Aorta (tissue), 5 donors: ENCODE measurements around the gene CPNE7. TPM values are rescaled to one million over a fixed set of nuclear protein-coding genes. Genes with fewer than 3 reads are reported as not detected.
"Not testable (repeated sequence)": the region's sequence is repeated elsewhere in the genome, so short reads cannot be mapped to it uniquely, and the experiment has no call there.

ENCODE experiments used
- ATAC-seq: fragments of 200-7000 bp; cut with Tn5 transposase; one replicate; pipeline ENCODE4 v1.9.1; 2022; ENCODE audit warnings: moderate library complexity; ENCODE audit not compliant: low FRiP score
- DNase-seq, 2 donors: peaks; one replicate each; pipeline ENCODE4 v3.0.0-alpha.2; 2020
- H3K27ac ChIP-seq, 2 donors: one replicate each; pipeline ENCODE4 v1.5.1; 2013; ENCODE audit warnings: low read length in 2 of 2, mild to moderate bottlenecking in 2 of 2, moderate library complexity in 2 of 2, control low read depth in 1 of 2, inconsistent platforms in 1 of 2, low read depth in 1 of 2
- H3K27me3 ChIP-seq, 2 donors: one replicate each; pipeline ENCODE4 v1.6.1; 2013; ENCODE audit warnings: control low read depth in 1 of 2, low read length in 1 of 2, mild to moderate bottlenecking in 1 of 2, moderate library complexity in 1 of 2; ENCODE audit not compliant: insufficient read depth in 2 of 2, control insufficient read depth in 1 of 2
- H3K36me3 ChIP-seq, 2 donors: one replicate each; pipeline ENCODE4 v1.6.1; 2013; ENCODE audit warnings: control low read depth in 1 of 2, low read length in 1 of 2, mild to moderate bottlenecking in 1 of 2; ENCODE audit not compliant: insufficient read depth in 2 of 2, control insufficient read depth in 1 of 2
- H3K4me1 ChIP-seq, 2 donors: one replicate each; pipeline ENCODE4 v1.6.1; 2013; ENCODE audit warnings: low read length in 2 of 2, control low read depth in 1 of 2, mild to moderate bottlenecking in 1 of 2, moderate library complexity in 1 of 2; ENCODE audit not compliant: insufficient read depth in 2 of 2, control insufficient read depth in 1 of 2
- H3K4me3 ChIP-seq, 2 donors: one replicate each; pipeline ENCODE4 v1.5.1; 2013; ENCODE audit warnings: low read length in 2 of 2, control low read depth in 1 of 2, mild to moderate bottlenecking in 1 of 2
- H3K9me3 ChIP-seq: one replicate; pipeline ENCODE4 v1.6.1; 2013; ENCODE audit warnings: mild to moderate bottlenecking, low read length; ENCODE audit not compliant: control insufficient read depth
- WGBS, 2 donors: extraction: QIAGEN DNeasy Blood & Tissue Kit; methylation state at CpG; one replicate each; pipeline ENCODE4 v1.1.7; 2013; 5-methylcytosine and 5-hydroxymethylcytosine counted together
- intact Hi-C, 2 donors: fragments of 100-400 bp; cut with DNase I; formaldehyde crosslinking; loops; one replicate each; pipeline versions ENCODE4 v1.14.2 to v1.15.0; 2022
- polyA plus RNA-seq, 2 donors: library from polyadenylated mRNA; stranded (reverse); fragments of 200-250 nt; gene quantifications; one replicate each; pipeline ENCODE4 v1.2.3, GENCODE V29; 2013
- total RNA-seq, 2 donors: library from RNA; stranded (reverse); fragmentation: NEBNext Ultra II Directional; extraction: Animal tissue kit (Norgen Biotek cat#: 25700); gene quantifications; one replicate each; pipeline ENCODE4 v1.2.1, GENCODE V29; 2021
- donor health status: healthy with polysubstance abuse.
- donor health status: Bipolar disorder and iron deficiency.
- donor health status: DM: no; HTN: no; CAD: no.
- donor health status: DM: no; HTN: no; CAD: no.
- donor health status: DM: yes; HTN: yes; CAD: no.

Gene CPNE7
- total and polyA plus RNA-seq, 4 donors = 0.13 to 0.69 (median 0.39) TPM

GRCh38 chr16:89570342-89570923 is 5.1 kb upstream of the CPNE7 start:
- no peak overlapping the region for H3K4me3 ChIP-seq
- no peak overlapping the region for H3K27ac ChIP-seq
- peaks cover 0 to 2% of the 10 kb centered on the region in 2 donors for H3K27me3 ChIP-seq
- DNase-seq = no peak
- ATAC-seq = no peak
- no peaks in the 10 kb centered on the region for H3K4me1 ChIP-seq
- intact Hi-C loops = no loop called here
- H3K9me3 ChIP-seq = no peaks in the 10 kb centered on the region
- H3K36me3 ChIP-seq = no peaks in the 10 kb centered on the region
- 86 to 88% methylated on average over 27 to 30 of the region's 30 CpGs for WGBS, 2 donors

DNA sequence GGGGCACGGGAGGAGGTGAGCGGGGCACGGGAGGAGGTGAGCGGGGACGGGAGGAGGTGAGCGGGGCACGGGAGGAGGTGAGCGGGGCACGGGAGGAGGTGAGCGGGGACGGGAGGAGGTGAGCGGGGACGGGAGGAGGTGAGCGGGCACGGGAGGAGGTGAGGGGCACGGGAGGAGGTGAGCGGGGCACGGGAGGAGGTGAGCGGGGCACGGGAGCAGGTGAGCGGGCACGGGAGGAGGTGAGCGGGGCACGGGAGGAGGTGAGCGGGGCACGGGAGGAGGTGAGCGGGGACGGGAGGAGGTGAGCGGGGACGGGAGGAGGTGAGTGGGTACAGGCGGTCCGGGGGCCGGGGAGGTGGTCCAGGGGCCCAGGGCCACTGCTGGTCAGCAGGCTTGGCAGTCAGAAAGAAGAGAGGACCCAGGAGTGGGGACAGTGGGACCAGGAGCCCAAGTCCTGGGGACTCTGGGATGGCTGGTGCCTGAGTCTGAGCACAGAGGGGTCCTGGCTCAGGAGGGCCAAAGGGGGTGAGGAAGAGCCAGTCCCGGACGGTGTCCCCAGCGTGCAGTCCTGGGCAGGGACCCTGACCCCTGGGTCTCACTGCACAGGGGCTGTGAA is 4.5 kb upstream of the CPNE7 start:
- DNase-seq, H3K9me3 ChIP-seq, H3K4me3 ChIP-seq, ATAC-seq, intact Hi-C loops, H3K36me3 ChIP-seq, H3K27ac ChIP-seq, H3K4me1 ChIP-seq, H3K27me3 ChIP-seq: not testable (repeated sequence)
- WGBS, 2 donors = 84 to 86% methylated on average over 24 to 36 of the region's 36 CpGs

DNA sequence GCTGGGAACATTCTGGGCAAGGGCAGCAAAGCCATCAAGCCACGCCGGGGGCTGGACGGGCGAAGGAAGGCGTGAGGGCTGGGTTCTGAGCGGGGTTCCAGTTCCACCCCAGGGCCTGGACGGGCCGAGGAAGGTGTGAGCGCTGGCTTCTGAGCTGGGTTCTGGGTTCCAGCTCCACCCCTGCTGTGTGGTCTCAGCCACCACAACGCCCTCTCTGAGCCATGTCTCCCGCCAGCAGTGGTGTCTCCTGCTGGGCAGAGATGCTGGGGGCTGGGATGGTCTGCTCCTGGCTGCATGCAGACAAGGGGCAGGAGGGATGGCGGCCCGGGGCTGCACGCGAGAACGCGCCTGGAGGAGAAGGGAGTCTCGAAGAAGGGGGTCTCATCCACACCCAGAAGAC is 3.9 kb upstream of the CPNE7 start:
- intact Hi-C loops = no loop called here
- Histone ChIP-seq H3K4me3 (no peak overlapping the region), H3K27ac (no peak overlapping the region), H3K4me1 (no peaks in the 10 kb centered on the region), H3K27me3 (no peaks in the 10 kb centered on the region), H3K9me3 (no peaks in the 10 kb centered on the region), H3K36me3 (no peaks in the 10 kb centered on the region)
- WGBS, 2 donors = 91% methylated on average over 18 of the region's 18 CpGs
- no peak for ATAC-seq
- no peak for DNase-seq

DNA sequence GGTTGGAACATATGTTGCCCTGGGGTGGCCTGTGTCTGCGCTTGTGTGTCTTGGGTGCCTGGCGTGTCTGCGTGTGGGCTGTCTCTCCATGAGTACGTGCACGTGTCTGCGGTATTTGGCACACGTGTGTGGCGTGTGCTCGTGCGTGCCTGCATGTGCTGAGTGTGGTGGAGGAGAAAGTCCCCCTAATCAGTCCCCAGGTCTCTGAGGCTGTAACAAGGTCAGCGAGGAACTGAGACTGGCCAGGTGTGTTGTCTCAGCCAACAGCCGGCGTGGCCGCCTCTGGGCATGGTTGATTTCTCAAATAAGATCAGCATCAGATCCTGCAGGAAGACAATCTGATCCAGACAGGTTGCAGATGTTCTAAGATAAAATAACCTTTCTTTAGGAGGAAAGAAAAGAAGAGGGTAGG is 3.5 kb upstream of the CPNE7 start:
- no peaks in the 10 kb centered on the region for H3K27me3 ChIP-seq
- H3K4me3 ChIP-seq = no peak overlapping the region
- H3K9me3 ChIP-seq = no peaks in the 10 kb centered on the region
- H3K36me3 ChIP-seq = no peaks in the 10 kb centered on the region
- intact Hi-C loops = no loop called here
- ATAC-seq (no peak), DNase-seq (no peak)
- H3K4me1 ChIP-seq = no peaks in the 10 kb centered on the region
- WGBS, 2 donors = 87% methylated on average over 14 of the region's 14 CpGs
- no peak overlapping the region for H3K27ac ChIP-seq

DNA sequence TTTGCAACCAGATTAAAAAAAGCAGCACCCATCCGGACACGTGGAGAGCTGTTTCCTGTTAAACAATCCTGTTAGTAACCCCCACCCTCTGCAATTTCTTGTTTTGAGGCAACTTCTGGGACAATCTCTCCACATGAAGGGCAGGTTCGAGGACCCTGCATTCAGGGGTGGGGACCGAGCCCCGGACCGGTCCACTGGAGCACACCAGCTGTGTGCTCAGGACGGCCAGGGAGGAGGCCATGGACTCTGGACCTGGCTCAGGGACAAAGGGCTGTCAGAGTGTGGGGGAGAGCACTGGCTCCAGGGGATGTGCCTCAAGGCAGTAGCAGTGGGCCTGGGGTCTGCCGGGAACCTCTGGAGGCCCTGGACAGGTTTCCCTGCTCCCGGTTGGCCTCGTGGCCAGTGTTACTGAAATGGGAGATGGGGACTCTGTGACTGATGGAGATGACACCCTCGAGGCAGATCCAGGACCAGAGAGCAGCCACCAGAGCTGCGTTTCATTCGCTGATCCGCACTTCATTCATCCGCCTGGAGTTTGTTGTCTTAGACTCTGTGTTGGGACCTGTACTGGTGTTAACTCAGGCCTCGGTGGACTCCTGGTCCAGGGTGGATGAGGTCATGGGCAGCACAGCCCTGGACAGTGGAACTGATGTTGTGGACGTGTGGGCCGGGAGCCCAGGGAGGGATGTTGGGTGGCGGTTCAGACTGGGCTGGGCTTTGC is 2.9 kb upstream of the CPNE7 start:
- Histone ChIP-seq H3K4me1 (no peaks in the 10 kb centered on the region), H3K4me3 (no peak overlapping the region), H3K9me3 (no peaks in the 10 kb centered on the region), H3K27me3 (no peaks in the 10 kb centered on the region), H3K36me3 (no peaks in the 10 kb centered on the region), H3K27ac (no peak overlapping the region)
- 84 to 89% methylated on average over 19 of the region's 19 CpGs for WGBS, 2 donors
- no peak for DNase-seq
- intact Hi-C loops = no loop called here
- ATAC-seq = no peak

DNA sequence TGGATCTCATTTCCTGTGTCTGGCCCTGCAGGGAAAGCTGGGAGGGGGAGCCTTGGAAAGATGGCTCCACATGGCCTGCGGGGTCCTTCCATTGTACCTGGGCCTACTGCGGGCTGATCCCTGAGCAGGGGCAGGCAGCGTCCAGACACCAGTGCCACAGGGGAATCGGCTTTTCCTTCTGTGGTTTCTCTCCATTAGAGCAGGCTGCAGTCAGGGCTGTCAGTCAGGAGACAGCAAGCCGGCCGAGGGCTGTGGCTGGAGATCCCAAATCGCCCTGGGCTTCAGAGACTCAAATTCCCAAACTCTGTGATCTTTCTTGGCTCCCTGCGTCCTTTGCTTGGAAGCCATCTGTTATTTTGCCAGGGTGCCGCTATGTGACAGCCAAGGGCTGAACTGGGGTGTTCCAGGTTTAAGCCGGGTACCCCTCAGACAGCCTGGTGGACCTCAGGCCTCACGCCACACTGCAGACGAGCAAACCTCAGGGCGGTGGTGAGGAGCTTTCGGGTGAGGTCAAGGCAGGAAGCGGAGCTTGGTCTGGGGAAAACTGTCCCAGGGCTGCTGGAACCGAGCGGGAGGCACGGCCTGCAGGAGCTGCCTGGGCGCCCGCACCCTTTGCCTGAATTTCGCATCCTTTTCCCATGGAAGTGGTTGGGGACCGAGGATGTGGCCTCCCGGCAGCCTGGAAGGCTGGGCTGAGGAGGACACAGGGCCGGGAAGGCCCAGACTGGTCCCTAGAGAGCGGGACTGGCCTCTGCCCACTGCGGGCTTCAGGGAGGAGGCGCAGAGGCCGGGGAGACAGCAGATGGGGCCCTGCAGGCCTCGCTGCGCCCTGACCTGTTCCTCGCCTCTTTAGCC is 1.5 kb upstream of the CPNE7 start:
- H3K27me3 ChIP-seq = no peaks in the 10 kb centered on the region
- ATAC-seq = no peak

DNA sequence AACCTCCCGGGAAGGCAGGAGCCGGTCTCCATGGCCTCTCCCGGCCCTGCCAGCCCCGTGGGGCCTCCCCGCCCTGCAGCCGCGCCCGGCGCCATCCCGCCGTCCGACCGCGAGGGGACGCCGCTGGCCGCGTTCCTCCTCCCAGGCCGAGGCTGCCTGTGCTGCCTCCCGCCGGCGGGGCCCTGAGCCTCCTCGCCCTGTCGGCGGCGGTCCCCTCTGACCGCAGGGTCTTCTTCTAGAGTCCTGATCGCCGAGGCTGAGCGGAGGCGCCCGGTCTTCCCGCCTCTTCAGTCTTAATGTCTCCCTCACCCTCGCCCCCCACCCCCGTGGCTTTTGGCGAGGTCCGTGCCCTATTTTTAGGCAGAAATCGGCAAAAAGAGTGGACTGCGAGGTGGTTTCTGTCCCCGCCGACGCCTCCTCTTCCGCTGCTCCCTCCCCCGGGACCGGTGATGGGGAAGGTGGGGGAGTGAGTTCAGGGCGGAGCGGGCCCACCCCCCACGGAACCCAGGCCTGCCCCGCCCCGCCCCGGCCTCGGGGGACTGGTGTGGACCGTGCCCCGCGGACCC is 794 bp upstream of the CPNE7 start:
- H3K9me3 ChIP-seq = no peaks in the 10 kb centered on the region
- no peaks in the 10 kb centered on the region for H3K4me1 ChIP-seq
- peak in 1 of 2 donors; percentile 66 for DNase-seq
- H3K36me3 ChIP-seq = no peaks in the 10 kb centered on the region
- intact Hi-C loops = no loop called here
- ATAC-seq = peak; percentile 31
- H3K27me3 ChIP-seq = no peaks in the 10 kb centered on the region
- H3K4me3 ChIP-seq = no peak overlapping the region
- no peak overlapping the region for H3K27ac ChIP-seq
- WGBS, 2 donors = 4 to 6% methylated on average over 44 to 55 of the region's 55 CpGs

More for the DNA sequence above, 1.5 kb upstream of the CPNE7 start:
- Histone ChIP-seq H3K4me3 (no peak overlapping the region), H3K9me3 (no peaks in the 10 kb centered on the region), H3K27ac (no peak overlapping the region), H3K4me1 (no peaks in the 10 kb centered on the region), H3K36me3 (no peaks in the 10 kb centered on the region)
- no peak for DNase-seq
- intact Hi-C loops = no loop called here
- WGBS, 2 donors = 76 to 81% methylated on average over 29 to 31 of the region's 31 CpGs
